Stimulated activated CD4-positive, alpha-beta T cell treated with anti-CD3 and anti-CD28 coated beads, Interleukin-12 subunit alpha, Interleukin-12 subunit beta, amount 100 ng/mL, for 24 hours (primary cell): ENCODE data around the gene MCC.

Source experiments
- DNase-seq, 2 experiments: peaks; one replicate each; pipeline ENCODE4 v3.0.0-alpha.2; 2020; ENCODE audit warnings: low read depth in 2 of 2

Gene MCC

GRCh38 chr5:112978836-112979235 lies 509.4 kb downstream of the MCC start:
- DNase-seq, result no peak

GRCh38 chr5:112977440-112977861 lies 510.8 kb downstream of the MCC start:
- no peak for DNase-seq

- peak; percentile 87 to 94 for DNase-seq
Measured at GRCh38 chr5:112976432-112977309, 511.6 kb downstream of the MCC start, which contains the start of gene DCP2. TSS of gene DCP2 (plus strand) at chr5:112976798. CDS start at chr5:112976934, 136 bp downstream.

- no peak for DNase-seq
Measured at GRCh38 chr5:112975721-112976431, 512.4 kb downstream of the MCC start.

GRCh38 chr5:112974901-112975300 lies 513.4 kb downstream of the MCC start:
- no peak for DNase-seq

- no peak for DNase-seq
Measured at GRCh38 chr5:112973904-112974303, 514.3 kb downstream of the MCC start.

GRCh38 chr5:112973036-112973435 lies 515.2 kb downstream of the MCC start:
- DNase-seq, result no peak
